Measurements from ENCODE around the gene CARMIL1.

Gene CARMIL1

DNA sequence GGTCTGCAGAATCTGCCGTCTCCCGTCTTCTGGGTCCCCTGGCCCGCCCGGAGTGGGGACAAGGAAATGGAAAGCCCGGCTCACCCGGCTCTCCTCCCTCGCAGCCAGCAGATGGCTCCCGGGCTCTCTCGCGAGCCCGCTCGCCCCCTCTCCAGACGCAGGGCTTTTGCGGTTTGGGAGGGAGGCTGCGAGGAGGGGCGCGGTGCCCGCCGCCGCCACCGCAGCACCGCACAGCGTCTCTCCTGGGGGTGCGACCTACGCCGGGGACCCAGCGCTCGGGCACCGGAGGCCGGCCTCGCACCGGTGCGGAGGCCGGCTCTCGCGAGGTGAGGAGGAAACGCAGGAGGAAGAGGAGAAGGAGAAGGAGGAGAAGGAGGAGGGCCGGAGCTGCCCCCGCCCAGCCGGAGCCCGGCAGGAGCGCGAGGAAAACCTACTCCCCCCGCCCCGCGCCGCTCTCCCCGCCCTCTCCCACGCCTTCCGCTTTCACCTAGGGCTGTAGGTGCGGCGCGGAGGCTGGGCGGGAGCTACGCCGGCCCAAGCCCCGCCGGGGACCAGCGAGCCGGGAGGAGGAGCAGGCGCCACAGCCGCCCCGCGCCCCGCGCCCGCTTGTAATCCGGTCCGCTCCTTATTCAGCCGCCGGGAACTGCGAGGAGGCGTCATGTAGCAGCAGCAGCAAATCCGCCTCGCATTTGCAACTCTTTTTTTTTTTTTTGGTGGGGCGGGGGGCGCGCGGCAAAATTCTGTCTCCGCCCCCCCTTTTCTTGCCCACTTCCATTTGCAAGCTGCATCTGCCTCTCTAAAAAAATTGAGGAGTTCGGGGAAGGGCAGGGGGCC is at the start of gene CARMIL1:
Gene CARMIL1, plus strand, starts transcription at position 461 of the 834 bp plus-strand sequence. CDS start 422 bp downstream, outside the sequence.
- peak; percentile 94 for DNase-seq (ENCODE audit: low spot score)

DNA sequence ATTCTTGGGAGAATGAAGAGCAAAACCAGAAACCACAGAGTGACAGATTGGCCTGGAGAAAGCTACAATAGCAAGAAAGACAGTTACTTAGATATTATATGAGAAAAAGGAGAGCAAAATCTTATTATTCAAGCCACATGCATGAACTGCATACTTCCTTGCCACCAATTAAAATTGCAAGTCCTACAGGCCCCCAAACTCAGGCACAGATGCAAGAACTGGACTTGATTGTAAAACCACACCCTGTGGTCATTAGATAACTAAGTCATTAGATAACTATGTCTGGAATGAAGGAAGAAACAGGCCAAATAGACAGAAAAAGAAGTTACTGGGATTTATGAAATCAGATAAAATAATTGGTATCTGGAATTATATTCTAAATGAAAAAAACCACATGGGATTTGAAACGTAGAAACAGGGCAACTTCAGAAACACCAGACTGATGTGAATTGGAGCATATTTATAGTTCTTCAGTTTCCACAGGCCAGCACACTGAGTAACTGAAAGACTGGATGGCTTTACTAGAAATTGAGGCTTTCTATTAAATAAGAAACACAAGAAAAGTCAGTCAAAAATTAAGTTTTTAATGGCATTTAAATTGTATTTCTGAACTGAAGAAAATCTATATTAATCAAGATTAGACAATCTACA is 49.4 kb upstream of the CARMIL1 start:
- peak; percentile 83 for DNase-seq (ENCODE audit: low spot score)

DNA sequence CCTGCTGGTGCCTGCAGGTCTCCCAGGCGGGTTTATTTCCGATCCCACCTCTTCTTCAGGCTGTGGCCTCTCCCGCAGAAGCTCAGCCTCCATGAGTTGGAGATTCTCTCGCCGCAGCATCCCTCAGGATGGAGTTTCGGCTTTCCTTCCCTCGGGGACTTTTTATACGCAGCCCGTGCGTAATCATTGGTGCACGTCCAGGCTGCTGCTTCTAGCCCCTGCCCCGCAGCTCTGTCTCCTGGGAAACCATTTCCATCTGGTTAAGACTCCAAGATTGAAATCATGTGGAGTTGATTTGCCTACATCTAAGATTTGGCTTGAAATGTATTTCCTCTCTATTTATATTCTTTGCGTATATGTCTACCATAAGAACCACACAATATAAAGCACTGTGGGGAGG is 46.7 kb upstream of the CARMIL1 start:
- DNase-seq (ENCODE audit: low spot score): peak; percentile 69

DNA sequence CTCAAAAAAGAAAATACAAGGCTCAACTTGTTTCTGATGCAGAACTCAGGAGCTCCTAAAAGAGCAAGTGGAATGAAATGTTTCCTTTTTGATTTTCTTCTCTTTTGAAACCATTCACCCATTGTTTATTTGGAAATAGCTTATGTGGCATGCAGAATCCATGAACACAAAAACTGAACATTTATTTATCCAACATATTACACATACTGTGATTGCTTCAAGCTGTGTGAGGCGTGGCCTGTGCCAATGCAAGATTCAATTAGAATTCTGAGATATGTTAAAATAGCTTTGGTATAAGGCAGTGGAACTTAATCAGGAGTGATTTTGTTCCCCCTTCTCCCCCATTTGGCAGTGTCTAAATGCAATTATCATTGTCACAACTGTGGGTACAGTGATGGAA is 45.9 kb upstream of the CARMIL1 start:
- no peak for DNase-seq (ENCODE audit: low spot score)

DNA sequence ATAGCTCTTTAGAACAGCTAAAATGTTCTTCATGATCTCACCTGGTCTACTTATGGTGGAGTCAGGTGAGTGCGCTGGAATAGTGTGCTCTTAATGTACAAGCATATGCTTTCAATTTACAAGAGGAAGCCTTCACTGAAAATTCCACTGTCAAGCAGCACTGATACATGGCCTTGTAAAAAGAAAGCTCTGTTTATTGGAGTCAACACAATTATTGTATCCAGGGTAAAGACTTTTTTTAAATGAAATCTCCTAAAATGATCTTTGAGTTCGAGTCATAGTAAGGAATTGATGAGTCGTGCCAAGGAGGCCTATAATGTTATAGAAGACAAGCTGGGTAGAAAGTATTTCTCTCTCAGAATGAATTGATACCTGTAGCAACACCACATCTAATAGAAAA is 41.6 kb upstream of the CARMIL1 start:
- DNase-seq (ENCODE audit: low spot score): no peak

DNA sequence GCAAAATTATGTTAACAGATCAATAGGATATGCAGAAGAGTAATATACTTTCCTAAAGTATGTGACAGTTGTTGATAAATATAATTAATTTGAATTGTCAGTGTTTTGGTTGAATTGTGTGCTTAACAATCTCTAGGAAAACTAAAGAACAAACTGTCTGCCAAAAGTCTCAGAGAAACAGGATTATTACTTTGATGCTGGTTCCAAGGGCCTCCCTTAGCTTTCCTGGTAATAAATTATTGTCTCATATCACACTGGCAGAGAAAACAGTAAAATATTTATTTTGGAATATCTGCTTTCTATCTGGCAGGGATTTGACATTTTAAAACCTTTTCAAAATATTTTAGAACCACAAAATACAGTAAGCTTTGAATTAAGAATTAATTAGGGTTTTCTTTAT is 40.1 kb upstream of the CARMIL1 start:
- DNase-seq (ENCODE audit: low spot score): no peak

DNA sequence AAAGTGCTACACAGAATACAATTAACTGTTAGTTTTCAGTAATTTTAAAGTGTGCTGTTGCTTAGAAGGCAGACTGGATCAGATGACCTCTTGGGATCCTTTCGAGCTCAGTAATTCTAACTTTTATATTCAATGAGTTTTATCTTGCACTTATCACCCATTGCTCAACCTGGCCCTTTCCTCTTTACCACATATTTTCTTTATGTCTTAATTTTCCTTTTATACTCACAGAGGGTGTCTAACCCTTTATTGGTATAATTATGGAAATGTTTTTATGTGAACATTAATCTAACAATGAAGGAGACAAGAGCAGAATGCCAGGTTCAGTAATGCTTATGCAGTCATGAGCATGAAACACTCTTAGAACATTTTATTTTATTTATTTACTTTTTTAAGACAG is 39.7 kb upstream of the CARMIL1 start:
- DNase-seq (ENCODE audit: low spot score): no peak

DNA sequence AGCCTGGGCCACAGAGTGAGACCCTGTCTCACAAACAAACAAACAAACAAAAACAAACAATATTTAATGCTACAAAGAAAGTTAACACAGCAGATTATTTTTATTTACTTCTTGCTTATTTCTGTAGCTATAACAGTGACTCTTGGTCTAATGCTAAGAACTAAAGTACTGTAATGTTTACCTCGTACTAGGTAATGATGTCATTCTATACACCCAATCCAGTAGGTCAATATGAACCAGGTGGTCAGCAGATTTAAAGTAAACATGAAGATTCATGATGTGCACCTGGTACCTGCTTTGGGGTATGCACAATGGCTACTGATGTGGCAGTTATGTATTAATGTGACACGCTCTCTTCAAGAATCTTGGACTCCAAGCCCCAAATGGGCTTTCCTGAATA is 36.6 kb upstream of the CARMIL1 start:
- no peak for DNase-seq (ENCODE audit: low spot score)

DNA sequence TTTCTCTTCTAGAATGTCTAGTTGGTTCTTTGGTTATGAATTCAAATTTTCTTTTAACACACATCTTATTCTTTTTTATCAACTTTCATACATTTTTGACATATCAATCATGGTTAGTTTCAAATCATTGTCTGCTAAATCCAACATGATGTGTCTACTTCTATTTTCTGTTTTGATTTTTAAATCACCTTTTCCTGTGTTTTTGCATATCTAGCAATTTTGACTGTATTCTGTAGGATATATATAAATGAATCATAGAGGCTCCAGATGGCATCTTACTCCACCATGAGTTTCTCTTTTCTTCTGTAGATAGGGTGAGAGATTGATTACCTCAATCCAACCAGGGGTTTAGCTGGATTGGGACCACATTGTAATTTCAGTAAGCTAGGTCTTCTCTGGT is 34.3 kb upstream of the CARMIL1 start:
- DNase-seq (ENCODE audit: low spot score): no peak

DNA sequence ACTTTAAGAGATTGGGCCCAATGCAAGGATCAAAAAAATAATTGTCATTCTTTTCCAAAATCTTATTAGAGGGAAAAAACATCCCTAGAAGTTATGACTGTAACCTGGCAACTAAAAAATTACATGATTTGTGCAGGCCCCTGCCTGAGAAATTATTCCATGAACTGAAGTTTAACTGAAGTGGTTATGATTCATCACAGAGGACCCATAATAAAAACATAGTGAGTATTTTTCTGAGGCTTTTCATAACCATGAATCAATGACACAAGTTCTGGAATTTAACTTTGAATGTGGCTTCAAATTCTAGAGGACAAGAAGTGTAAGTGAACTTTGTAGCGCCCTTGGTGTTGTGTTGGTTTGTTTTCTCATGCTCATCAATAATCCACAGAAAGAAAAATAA is 31.1 kb upstream of the CARMIL1 start:
- DNase-seq (ENCODE audit: low spot score): peak; percentile 56

DNA sequence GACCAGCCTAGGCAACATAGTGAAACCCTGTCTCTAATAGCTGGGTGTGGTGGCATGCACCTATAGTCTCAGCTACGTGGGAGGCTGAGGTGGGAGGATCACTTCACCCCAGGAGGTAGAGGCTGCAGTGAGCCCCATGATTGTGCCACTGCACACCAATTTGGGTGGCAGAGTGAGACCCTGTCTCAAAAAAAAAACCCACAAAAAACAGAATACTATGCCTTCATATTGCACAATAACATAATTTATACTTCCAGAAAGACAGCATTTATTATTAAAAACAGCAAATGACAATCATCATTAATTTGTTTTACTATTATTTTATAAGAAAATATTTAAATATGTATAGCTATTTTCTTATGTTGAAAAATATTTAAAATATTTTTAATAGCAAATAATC is 30.0 kb upstream of the CARMIL1 start:
- DNase-seq (ENCODE audit: low spot score): no peak

DNA sequence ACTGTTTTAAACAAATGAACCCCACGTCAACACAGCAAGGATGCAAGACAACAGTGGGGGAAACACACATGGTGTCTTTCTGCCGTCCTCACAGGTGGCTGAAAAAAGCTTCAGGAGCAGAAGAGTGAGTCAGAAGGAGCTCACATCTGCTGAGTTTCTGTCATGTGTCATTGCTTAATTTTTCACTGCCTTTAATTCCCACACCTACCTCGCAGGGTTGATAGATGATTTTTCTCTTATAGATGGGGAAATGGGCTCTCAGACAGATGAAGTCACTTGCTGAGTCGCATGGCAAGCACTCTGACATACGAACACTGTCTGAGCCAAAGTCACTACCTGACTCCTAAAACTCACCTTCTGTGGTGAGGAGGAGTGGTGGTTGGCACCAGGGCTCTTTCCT is 28.3 kb upstream of the CARMIL1 start:
- no peak for DNase-seq (ENCODE audit: low spot score)

DNA sequence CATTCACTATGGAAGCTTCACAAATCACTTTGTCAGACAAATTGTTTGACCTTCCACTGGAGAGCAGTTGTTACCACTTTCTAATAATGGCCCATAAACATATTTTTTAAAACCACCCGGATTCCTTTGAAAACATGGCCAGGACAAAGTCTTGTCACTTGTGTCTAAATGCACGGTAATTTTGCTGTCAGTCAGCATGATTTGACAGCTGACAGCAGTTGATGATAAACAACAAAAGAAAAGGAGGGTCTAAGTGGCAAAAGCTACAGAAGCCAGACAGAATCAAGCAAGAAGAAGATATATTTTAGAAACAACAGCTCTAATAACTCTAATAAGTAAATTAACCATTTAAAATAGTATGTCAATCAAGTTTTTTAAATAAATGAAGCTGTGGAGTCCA is 27.7 kb upstream of the CARMIL1 start:
- no peak for DNase-seq (ENCODE audit: low spot score)

DNA sequence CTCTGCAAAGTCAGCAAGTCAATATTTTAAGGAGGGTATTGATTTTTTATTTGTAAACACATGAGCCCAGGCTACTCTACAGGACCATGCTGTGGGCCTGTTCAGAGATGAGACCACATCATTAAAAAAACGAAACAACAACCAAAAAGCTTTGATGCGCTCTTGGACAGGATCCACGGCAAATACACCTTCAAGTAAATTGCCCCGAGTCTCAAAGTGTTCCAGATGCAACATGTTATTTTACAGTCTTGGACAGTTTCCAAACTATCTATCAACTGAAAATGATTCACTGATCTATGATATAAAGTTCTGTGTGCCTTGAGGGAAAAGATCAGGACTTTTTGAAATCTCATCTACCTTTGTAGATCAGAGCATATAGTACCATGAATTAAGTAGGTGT is 25.8 kb upstream of the CARMIL1 start:
- no peak for DNase-seq (ENCODE audit: low spot score)

DNA sequence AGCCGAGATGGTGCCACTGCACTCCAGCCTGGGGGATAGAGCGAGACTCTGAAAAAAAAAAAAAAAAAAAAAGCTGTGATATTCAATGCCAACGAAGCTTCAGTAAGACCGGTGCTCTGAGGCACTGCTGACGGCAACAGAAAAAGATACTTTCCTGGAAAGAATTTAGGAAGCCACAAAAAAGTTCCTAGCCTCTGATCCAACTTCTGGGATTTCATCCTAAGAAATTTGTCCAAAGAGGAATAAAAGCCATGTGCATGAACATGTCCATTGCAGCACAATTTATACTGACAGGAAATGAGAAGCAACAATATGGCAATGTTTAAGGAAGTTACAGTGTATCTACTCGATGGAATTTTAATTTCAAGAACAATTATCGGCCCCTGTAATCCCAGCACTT is 24.5 kb upstream of the CARMIL1 start:
- DNase-seq (ENCODE audit: low spot score): no peak

DNA sequence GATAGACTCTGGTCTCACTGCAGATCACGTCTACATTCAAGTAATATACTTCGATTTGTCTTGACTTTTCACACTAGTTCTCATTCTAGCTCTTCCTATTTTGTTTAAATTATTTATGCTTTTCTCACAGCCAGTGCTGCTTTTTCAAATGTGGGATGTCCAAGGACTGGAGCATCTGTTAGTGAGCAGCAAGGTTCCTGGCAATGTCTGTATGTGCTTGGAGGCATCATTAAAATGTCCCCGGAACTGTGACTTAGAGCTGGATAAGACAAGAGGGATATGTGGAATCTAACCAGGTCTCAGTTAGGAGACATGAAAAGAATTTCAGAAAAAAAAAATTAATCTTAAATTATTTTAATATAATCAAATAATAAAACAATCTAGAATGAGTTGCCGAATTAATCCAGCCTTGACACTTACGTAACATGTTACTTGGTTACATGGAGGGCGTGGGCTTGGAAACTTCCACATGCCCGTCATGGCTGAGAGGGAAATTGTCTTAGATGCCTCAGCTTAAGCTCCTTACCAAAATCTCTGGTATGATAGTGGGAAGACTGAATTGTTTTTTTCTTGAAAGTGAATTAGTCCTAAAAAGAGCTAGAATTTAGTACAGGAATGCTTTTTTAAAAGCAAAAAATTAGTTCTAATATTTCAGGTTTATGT is 21.4 kb upstream of the CARMIL1 start:
- DNase-seq (ENCODE audit: low spot score): no peak

DNA sequence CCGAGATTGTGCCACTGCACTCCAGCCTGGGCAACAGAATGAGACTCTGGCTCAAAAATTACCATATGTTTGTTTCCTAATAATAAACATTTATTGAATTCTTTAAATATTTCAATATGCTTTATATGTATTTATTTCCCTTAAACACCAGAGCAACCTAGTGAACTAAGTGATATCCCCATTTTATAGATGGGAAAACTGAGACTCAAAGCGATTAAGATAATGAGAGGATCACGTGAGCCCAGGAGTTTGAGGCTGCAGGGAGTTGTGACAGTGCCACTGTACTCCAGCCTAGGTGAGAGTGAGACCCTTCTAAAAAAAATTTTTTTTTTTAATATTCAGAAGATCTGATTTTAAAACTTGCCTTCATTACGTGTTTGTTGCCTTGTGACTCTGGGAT is 19.4 kb upstream of the CARMIL1 start:
- no peak for DNase-seq (ENCODE audit: low spot score)

DNA sequence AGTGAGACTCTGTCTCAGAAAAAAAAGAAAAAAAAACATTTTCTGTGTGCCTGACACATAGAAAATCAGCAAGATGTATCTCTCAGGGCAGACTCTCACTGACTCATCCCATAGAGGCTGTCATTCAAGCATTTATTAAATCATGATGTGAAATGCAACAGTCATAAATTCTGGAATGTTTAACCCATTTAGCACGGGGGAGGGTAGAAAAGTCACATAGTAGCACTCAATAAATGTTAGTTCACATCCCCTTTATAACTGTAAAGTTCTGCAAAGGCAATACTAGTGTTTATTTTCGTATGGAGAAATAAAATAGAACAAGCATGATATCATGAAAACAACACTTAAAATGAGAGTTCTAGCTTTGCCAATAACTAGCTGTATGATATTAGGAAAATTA is 15.5 kb upstream of the CARMIL1 start:
- DNase-seq (ENCODE audit: low spot score): peak; percentile 68

DNA sequence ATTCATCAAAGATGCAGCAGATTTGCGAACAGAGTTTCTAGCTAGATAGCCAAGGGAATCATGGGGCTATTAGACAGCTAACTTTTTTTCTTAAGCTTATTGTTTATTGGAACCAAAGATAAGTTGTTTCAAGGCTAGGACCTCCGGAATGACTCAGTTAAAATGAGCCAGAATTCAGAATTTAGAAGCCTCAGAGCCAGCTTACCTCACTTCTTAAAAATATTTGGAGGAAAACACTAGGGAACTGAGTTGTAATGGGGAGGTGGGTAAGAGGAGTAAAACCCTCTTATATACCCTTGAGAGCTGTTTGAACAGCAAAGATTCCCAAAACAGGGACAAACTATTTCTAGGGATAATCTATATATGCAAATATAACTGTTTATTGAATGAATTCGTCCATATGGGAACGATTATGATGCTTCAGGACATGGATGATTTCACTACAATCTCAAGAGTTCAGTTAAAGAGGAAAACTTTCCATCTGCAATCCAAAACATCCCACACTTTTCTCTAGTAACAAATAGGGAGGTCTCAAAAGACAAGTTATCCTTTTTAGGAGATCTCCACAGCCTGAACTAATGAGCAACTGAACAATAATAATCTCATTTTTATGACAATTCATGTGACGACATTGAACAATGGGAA is 12.6 kb upstream of the CARMIL1 start:
- DNase-seq (ENCODE audit: low spot score): no peak

DNA sequence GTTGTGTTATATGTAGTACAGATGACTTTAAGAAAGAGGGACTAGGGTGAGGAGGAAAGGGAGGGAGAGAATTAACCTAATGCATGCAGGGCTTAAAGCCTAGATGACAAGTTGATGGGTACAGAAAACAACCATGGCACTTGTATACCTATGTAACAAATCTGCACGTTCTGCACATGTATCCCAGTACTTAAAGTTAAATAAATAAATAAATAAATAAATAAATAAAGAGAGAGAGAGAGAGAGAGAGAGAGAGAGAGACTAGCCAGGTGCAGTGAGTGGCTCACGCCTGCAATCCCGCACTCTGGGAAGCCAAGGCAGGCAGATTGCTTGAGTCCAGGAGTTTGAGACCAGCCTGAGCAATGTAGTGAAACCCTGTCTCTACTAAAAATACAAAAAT is 11.5 kb upstream of the CARMIL1 start:
- no peak for DNase-seq (ENCODE audit: low spot score)

DNA sequence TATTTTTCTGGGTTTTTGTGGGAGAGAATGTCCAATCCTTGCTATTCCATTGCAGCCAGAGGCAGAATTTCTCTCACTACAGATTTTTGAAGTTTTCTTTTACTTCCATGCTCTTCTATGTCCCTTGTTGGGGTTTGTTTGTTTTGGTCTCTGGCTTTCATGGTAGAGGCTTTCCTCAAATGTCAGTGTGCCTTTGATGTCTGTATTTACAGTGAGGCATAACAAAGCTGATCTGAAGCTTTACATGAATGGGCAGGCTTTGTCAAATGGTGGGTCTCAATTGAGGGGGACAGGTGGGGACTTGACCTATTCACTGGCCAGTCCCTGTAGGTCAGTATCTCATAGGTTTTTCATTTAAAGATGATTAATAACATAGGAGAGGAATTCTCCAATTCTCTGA is 8.6 kb upstream of the CARMIL1 start:
- no peak for DNase-seq (ENCODE audit: low spot score)

DNA sequence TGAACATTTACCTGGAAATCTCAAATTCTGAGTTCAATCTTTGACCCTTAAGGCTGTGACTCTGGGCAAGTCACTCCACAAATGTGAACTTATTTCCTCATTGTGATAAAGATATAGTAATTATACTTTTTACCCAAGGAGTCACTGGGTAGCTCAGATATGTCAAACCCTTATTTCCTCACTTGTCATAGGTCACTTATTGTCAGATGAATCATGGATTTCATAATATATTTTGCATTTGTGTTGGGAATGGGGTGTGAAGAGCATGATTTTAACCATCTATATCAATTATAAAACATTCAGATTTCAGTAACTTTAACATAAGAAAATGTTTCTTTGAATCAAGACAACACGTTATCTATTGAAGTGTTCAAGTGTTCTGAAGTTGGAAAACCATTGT is 3.7 kb upstream of the CARMIL1 start:
- no peak for DNase-seq (ENCODE audit: low spot score)

DNA sequence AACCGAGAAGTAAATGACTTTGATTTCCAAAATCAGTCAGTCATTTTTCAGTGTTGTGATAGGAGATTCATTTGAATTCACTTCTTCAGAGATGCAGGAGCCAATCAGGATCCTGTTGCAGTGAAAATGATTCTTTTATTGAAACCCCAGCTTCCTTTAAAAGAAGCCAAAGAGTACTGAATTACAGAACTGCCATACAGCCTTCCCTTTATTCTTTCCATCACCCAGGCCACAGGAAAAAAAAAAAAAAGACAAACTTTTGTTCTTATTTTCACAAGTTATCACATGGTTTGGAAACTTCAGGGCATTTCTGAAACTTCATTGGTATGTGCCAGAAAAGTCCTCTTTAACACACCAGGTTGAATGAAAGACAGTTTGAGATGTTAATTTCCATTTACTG is 1.8 kb upstream of the CARMIL1 start:
- no peak for DNase-seq (ENCODE audit: low spot score)

All from AG20443 (cell line).